Urothelium cell line (cell line): Measurements from ENCODE around the gene ARHGAP4.

Experiments
- DNase-seq: peaks from one replicate; pipeline ENCODE4 v3.0.0; 2011; ENCODE audit warnings: low spot score, mixed read lengths
- FAIRE-seq: peaks from 2 replicates; lab custom pipeline; 2011; peaks lifted over from hg19 to GRCh38; lab: Jason Lieb, UNC

The ARHGAP4 gene

GRCh38 chrX:153870288-153870690, 55.8 kb downstream of the ARHGAP4 start:
- no peak for FAIRE-seq
- no peak for DNase-seq

DNA sequence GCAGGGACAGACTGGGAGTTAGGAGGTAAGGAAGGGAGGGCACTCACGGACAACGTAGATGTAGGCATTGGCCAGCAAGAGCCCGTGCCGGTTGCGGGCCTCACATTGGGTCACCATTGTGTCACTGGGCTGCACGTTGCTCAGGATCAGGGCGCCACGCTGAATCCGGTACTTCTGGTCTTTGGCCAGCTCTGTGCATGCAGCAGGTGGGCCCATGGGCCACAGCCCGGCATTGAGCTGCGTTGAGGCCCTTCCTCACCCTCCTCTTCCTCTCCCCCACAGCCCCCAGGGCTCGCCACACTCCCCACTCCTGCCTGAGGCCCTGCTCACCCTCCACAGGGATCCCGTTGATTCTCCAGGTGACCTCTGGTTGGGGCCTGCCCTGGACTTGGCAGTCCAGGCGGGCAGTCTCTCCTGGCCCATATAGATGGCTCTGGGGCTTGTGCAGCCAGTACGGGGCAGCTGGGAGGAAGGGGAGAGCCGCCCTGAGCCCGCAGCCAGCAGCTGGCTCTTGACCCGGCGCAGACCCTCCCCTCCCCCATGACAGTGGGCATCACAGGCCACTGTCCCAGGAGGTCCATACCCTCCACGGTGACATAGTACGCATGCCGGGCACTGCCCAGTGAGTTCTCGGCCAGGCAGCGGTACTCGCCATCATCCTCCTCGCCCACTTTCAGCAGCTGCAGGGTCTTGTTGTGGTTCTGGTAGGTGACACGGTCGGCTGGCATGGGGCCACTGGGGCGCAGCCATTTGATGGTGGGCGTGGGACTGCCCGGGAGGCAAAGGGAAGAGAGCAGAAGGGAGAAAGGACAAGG, 56.4 kb downstream of the ARHGAP4 start:
- DNase-seq (no peak), FAIRE-seq (no peak)

GRCh38 chrX:153868576-153869472, 57.2 kb downstream of the ARHGAP4 start:
- DNase-seq (no peak), FAIRE-seq (no peak)

GRCh38 chrX:153867671-153868070, 58.4 kb downstream of the ARHGAP4 start:
- DNase-seq (no peak), FAIRE-seq (no peak)

DNA sequence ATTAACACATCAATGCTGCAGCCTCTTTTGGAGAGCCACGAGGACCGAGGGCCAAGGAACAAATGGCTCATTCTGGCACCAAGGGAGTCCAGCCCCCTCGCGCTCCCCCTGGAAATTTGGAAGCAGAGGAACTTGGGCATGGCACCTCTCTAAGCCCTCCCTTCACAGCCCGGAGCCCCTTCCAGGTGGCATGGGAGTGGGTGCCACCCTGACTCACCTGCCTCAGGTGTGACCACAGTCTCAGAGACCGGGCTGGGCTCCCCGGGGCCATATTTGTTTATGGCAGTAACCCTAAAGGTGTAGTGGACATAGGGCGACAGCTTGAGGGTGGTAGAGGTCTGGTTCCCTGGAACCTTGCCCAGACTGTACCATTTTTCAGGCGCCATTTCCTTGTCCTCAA, 58.9 kb downstream of the ARHGAP4 start:
- DNase-seq (no peak), FAIRE-seq (no peak)

- no peak for FAIRE-seq
- DNase-seq: no peak
These were observed 59.6 kb downstream of the ARHGAP4 start for GRCh38 chrX:153866302-153867019.

DNA sequence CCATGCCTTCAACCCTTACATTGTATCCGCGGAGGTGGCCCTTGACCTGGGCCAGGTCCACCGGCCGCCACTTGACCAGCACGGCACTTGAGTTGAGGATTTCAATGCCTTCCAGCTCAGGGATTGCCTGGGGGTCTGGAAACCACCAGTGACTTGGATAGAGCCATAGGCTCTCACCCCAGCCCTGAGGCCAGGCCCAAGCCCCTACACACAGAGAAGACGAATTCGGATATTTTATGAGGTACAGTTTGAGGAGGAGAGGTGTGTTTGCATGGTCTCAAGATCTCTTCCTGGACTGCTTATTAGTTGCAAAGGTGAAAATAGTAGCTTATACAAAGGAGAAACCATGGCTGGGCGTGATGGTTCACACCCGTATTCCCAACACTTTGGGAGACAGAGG, 60.4 kb downstream of the ARHGAP4 start:
- FAIRE-seq (no peak), DNase-seq (no peak)

DNA sequence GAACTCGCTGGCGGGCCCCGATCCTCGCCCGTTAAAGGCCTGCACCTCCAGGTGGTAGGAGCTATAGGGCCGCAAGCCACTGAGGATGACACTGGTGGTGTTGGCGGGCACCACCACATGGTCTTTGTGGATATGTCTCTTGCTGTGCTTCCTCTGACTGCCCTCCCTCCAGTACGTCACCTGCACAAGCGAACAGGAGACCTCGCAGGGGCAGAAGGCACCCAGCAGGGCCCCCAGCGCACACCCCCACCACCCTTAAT, 60.8 kb downstream of the ARHGAP4 start:
- no peak for FAIRE-seq

DNA sequence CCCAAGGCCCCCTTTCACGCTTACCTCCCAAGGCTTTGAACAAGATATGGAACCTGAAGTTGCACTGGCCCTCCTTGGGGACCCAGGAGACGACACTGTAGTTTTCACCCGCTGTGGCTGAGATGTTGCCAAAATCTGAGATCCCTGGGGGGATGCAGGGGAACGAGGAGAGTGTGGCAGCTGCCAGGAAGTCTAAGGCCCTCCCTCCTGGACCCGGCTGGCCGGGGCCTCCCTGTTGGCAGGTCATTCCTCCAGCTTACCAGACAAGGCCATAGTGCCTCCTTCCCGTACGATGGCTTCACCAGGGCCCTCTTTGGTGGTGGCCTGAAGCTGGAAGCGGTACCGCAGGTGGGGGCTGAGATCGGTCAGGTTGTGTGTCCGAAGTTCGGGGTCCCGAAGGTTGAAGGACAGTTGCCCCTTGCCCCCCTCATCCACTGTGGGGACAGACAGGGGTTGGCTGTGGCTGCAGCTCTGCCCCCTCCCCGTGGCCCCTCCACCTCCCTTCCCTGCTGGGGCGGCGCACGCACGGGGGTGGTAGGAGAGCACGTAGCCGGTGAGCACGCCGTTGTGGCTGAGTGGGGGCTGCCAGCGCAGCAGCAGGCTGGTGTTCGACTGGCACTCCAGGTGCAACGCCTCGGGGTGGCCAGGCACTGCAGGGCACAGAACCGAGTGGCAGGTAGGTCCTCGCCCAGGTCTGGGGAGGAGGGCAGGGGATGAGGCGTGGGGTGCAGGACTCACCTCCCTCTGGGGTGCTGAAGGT, 61.3 kb downstream of the ARHGAP4 start:
- FAIRE-seq: no peak

More for the DNA sequence above, 60.8 kb downstream of the ARHGAP4 start:
- DNase-seq: no peak

GRCh38 chrX:153864101-153864500, 62.0 kb downstream of the ARHGAP4 start:
- FAIRE-seq (no peak), DNase-seq (no peak)

More for the DNA sequence above, 61.3 kb downstream of the ARHGAP4 start:
- DNase-seq: no peak

- no peak for DNase-seq
- FAIRE-seq: no peak
These were observed 62.6 kb downstream of the ARHGAP4 start for GRCh38 chrX:153863251-153863991.

- FAIRE-seq: no peak
- DNase-seq: no peak
These were observed 63.5 kb downstream of the ARHGAP4 start for GRCh38 chrX:153862369-153863250.

DNA sequence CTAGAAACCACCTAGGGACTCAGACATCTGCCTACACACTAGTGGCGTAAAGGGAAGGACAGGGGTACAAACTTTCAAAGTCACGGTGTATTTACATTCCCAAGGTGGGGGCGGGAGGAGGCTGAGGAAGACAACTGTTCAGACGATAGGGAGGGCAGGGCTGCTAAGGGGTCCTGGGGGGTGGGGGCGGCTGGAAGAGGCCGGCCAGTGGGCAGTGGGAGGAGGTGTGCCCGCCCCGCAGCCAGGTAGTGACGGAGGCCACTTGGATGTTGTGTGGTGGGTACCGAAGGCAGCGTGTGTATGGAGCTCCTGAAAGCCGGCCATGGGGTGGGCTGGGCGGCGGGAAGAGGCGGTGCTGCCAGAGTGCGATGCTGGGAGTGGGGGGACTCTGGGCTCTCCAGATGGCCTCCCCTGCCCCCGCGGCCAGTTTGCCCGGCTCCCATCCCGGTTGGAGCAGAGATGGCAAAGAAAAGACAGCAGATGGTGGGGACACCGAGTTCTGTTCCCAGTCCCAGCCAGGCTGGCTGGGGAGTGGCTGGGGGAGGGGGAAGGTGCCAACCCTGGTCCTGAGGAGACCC, 64.2 kb downstream of the ARHGAP4 start:
- FAIRE-seq: no peak
- DNase-seq: no peak

DNA sequence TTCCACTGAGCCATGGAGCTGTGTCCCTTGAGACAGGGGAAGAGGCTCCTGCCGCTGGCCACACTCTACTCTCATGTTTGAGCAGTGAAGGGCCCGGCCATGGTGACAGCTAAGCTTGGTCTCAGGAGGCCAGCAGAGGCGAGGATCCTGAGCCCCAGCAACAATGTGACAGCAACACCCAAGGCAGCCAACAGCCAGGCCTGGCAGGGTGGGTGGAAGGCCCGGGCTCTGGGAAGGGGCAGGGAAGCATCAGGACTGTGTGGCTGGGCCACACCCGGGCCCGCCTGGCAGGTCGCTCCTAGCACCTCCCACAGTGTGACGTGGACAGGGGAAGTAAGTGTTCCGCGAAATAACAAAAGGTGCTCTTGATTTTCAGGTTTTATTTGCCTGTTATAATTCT, 64.9 kb downstream of the ARHGAP4 start:
- no peak for DNase-seq
- no peak for FAIRE-seq
